Uterine smooth muscle cell (primary cell): Measurements from ENCODE around the gene XPO5. TPM values are rescaled to one million over a fixed set of nuclear protein-coding genes. Genes with fewer than 3 reads are reported as not detected.

ENCODE experiments used
- total RNA-seq: library from RNA; depleted of rRNA; stranded (reverse); fragments of >200 nt; gene quantifications from 2 replicates; pipeline ENCODE4 v1.2.3, GENCODE V29; 2014

The XPO5 gene
- 20.5 and 27.2 TPM in 2 replicates for total RNA-seq

GRCh38 chr6:43575772-43576551 is at the start of gene XPO5, which contains the start of gene POLH:
Gene XPO5, minus strand, starts transcription at chr6:43576038. Its CDS starts 174 bp downstream, at chr6:43575864.
Gene POLH, plus strand, starts transcription at chr6:43576185. Its CDS starts 6,135 bp downstream, at chr6:43582320.

GRCh38 chr6:43516697-43517504 is 58.9 kb downstream of the XPO5 start, which contains the start of the genes POLR1C and YIPF3:
Gene POLR1C, plus strand, starts transcription at chr6:43517089. Its CDS starts 21 bp downstream, at chr6:43517110.
Gene YIPF3, minus strand, starts transcription at chr6:43516926. Its CDS starts 119 bp downstream, at chr6:43516807.

GRCh38 chr6:43509984-43510826 is 65.6 kb downstream of the XPO5 start, which contains the start of gene LRRC73:
Gene LRRC73, minus strand, starts transcription at chr6:43510346. Its CDS starts 561 bp downstream, at chr6:43509785.

GRCh38 chr6:43477235-43478007 is 98.4 kb downstream of the XPO5 start, which contains the start of gene TJAP1:
Gene TJAP1, plus strand, starts transcription at chr6:43477570. Its CDS starts 21,432 bp downstream, at chr6:43499002.

Other genes starting within 250 kb of the XPO5 start
- 5.5 and 7.5 TPM in 2 replicates for gene ZNF318, start 206.4 kb downstream of the XPO5 start, total RNA-seq
- 18.4 and 24.6 TPM in 2 replicates for gene ABCC10, start 148.5 kb downstream of the XPO5 start, total RNA-seq
- 0.66 and 1.1 TPM in 2 replicates for gene DLK2, start 120.5 kb downstream of the XPO5 start, total RNA-seq
- gene TJAP1, start 98.5 kb downstream of the XPO5 start, total RNA-seq = 9.9 and 10.1 TPM in 2 replicates
- 0.44 and 0.62 TPM in 2 replicates for gene LRRC73, start 65.7 kb downstream of the XPO5 start, total RNA-seq
- gene YIPF3, start 59.1 kb downstream of the XPO5 start, total RNA-seq = 72.5 and 97.2 TPM in 2 replicates
- gene POLR1C, start 58.9 kb downstream of the XPO5 start, total RNA-seq = 27.7 and 45.9 TPM in 2 replicates
- 16.7 and 22.9 TPM in 2 replicates for gene POLH, start 147 bp upstream of the XPO5 start, total RNA-seq
- gene GTPBP2, start 53.2 kb upstream of the XPO5 start, total RNA-seq = 123 and 165 TPM in 2 replicates
- 21.0 and 37.7 TPM in 2 replicates for gene MAD2L1BP, start 59.8 kb upstream of the XPO5 start, total RNA-seq
- gene RSPH9, start 69.0 kb upstream of the XPO5 start, total RNA-seq = 0.44 and 1.2 TPM in 2 replicates
- 38.2 and 39.2 TPM in 2 replicates for gene MRPS18A, start 111.8 kb upstream of the XPO5 start, total RNA-seq
- gene VEGFA, start 194.2 kb upstream of the XPO5 start, total RNA-seq = 200 and 441 TPM in 2 replicates